PC-9 (cell line): ENCODE data around the gene TTC39C.

Source experiments
- CTCF ChIP-seq: fragments of 200-600 bp; sonication (generic); conservative IDR thresholded peaks from 2 replicates; pipeline ENCODE4 v1.6.1; 2017; ENCODE audit warnings: mixed run types, antibody characterized with exemption, mild to moderate bottlenecking, moderate library complexity
- EZH2 ChIP-seq: fragments of 200-600 bp; sonication (generic); IDR thresholded peaks from 2 replicates; pipeline ENCODE4 v1.8.0; 2017; ENCODE audit warnings: antibody characterized with exemption, low read depth

- no peak for TF ChIP-seq EZH2
- TF ChIP-seq CTCF, result no peak
These were observed 41.3 kb downstream of the TTC39C start for GRCh38 chr18:24055878-24056277.
